Panc1 (cell line): ENCODE data around the gene NDST1. TPM values are rescaled to one million over a fixed set of nuclear protein-coding genes. Genes with fewer than 3 reads are reported as not detected.
A peak's percentile ranks its signal among the peaks of the same experiment; 100 is the strongest.

ENCODE experiments used
- ATAC-seq: fragments of 200-7000 bp; cut with Tn5 transposase; 2 replicates; pipeline ENCODE4 v1.9.1; 2020; ENCODE audit warnings: mild to moderate bottlenecking, moderate library complexity
- BruUV-seq: library from RNA; stranded (reverse); fragments of 400-500 nt; replicated peaks from 2 replicates; lab custom pipeline; 2021; lab: Mats Ljungman, UMichigan
- CTCF ChIA-PET: fragments of 300-600 bp; sonication (Branson Sonifier 250); formaldehyde crosslinking; loops from one replicate; lab custom pipeline; 2022; ENCODE audit warnings: antibody characterized with exemption; lab: Charles Lee
- POLR2A ChIA-PET: fragments of 300-600 bp; sonication (Branson Sonifier 250); formaldehyde crosslinking; loops from one replicate; lab custom pipeline; 2022; ENCODE audit warnings: antibody characterized with exemption; lab: Charles Lee
- DNase-seq: peaks from one replicate; pipeline ENCODE4 v3.0.0-alpha.2; 2010; ENCODE audit warnings: low read depth, low spot score
- H3K27ac ChIP-seq: 2 replicates; pipeline ENCODE4 v1.5.1; 2011; ENCODE audit warnings: mild to moderate bottlenecking, low read length, inconsistent platforms
- H3K27me3 ChIP-seq: fragments of 200-500 bp; sonication (Bioruptor generic); 2 replicates; pipeline ENCODE4 v1.6.0; 2014; ENCODE audit warnings: low read length, inconsistent platforms; ENCODE audit not compliant: control insufficient read depth, insufficient read depth
- H3K36me3 ChIP-seq: fragments of 200-500 bp; sonication (Bioruptor generic); 2 replicates; pipeline ENCODE4 v1.5.1; 2014; ENCODE audit warnings: inconsistent platforms, mild to moderate bottlenecking, low read length, moderate library complexity; ENCODE audit not compliant: control insufficient read depth, insufficient read depth
- H3K4me1 ChIP-seq: 2 replicates; pipeline ENCODE4 v1.5.1; 2011; ENCODE audit warnings: inconsistent platforms, mild to moderate bottlenecking, low read length, moderate library complexity; ENCODE audit not compliant: control insufficient read depth, insufficient read depth
- H3K4me3 ChIP-seq, 2 experiments: 2 replicates each; pipeline ENCODE4 v1.5.1; 2011 to 2012; ENCODE audit warnings: low read depth in 2 of 2, low read length in 2 of 2, mild to moderate bottlenecking in 2 of 2, inconsistent platforms in 1 of 2, moderate library complexity in 1 of 2
- H3K9me3 ChIP-seq: fragments of 200-500 bp; sonication (Bioruptor generic); 2 replicates; pipeline ENCODE4 v1.5.1; 2014; ENCODE audit warnings: low read depth, mild to moderate bottlenecking, inconsistent platforms, low read length, moderate library complexity; ENCODE audit not compliant: control insufficient read depth, insufficient read depth
- CTCF ChIP-seq: fragments of 450-650 bp; IDR thresholded peaks from 2 replicates; pipeline ENCODE4 v1.5.1; 2017; ENCODE audit warnings: mild to moderate bottlenecking
- POLR2AphosphoS5 ChIP-seq: IDR thresholded peaks from 2 replicates; pipeline ENCODE4 v1.6.1; 2012; ENCODE audit warnings: mild to moderate bottlenecking, low read depth, low read length, moderate library complexity
- SIN3A ChIP-seq: IDR thresholded peaks from 2 replicates; pipeline ENCODE4 v1.6.1; 2012; ENCODE audit warnings: low read depth, mild to moderate bottlenecking, low read length, moderate library complexity, borderline replicate concordance; ENCODE audit not compliant: insufficient read depth
- TCF7L2 ChIP-seq: IDR thresholded peaks from 2 replicates; pipeline ENCODE4 v1.6.1; 2011; ENCODE audit warnings: mild to moderate bottlenecking, low read depth, low read length, inconsistent platforms
- in situ Hi-C: cut with HindIII; loops from 2 replicates; pipeline ENCODE4 v1.10.0; 2016; ENCODE audit warnings: low sequenced_read_pairs, low pct_unique_long_range_greater_than_20kb
- intact Hi-C: fragments of 100-400 bp; cut with micrococcal nuclease; formaldehyde crosslinking; loops from one replicate; pipeline ENCODE4 v1.10.0; 2022; ENCODE audit not compliant: unreplicated experiment
- total RNA-seq: library from RNA; stranded (reverse); gene quantifications from one replicate; pipeline ENCODE4 v1.2.1, GENCODE V29; 2021; ENCODE audit not compliant: unreplicated experiment
- TF ChIP-seq, protein P1 (sequence below), 2 experiments: IDR thresholded peaks; 2 replicates each; pipeline ENCODE4 v1.6.1; 2011 to 2012; ENCODE audit warnings: low read depth in 2 of 2, control low read depth in 1 of 2, low read length in 1 of 2, mild to moderate bottlenecking in 1 of 2, moderate library complexity in 1 of 2; ENCODE audit not compliant: insufficient read depth in 1 of 2

The NDST1 gene
- total RNA-seq, 1 experiment from 2014 or later = 142 TPM

DNA sequence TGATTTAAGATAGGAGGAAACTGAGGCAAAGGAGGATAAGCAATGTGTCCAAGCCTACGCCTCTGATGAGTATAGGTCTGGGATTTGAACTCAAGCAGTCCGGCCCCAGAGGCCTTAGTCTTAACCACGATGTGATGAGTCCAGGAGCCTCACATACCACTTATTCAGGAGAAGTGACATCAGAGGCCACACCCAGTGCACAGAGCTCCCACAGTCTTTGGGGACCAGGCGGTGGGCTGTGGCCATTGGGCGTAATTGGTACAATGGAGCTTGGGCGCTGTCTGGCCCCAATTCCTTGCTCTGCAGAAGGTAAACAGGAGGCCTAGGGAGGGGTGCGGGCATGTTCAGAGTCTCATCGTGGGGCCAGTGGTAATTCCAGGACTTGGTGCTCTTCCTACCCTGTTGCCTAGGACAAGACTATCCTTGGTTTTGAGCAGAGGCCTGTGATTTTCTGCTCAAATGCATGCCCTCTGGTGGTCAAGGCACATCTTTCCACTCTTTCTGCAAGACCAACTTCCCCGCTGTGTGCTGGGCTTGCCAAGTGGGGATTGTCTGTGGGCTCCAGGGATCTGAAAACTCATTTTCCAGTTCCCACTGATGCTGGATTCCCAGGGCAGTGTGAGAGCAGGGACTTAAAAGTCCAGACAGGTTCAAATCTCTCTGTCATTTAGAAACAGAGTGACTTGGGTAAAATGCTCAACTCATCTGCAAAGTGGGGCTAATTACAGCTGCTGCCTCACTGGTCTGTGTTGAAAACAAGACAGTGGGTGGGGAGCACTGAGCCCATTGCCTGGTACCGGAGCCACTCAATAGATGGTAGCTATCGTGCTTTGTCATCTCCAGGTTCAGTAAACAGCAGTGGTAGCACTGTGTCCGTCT is 15.8 kb downstream of the NDST1 start:
- POLR2A ChIA-PET = no interaction called here
- peak; percentile 80 for ATAC-seq
- no TSS peak for BruUV-seq
- Histone ChIP-seq H3K4me1 (peaks cover 52% of the 10 kb centered on the region), H3K9me3 (no peaks in the 10 kb centered on the region), H3K27me3 (no peaks in the 10 kb centered on the region), H3K4me3 (no peak overlapping the region), H3K27ac (peak overlapping the region; percentile 69), H3K36me3 (no peaks in the 10 kb centered on the region)
- TF ChIP-seq, protein P1, sequence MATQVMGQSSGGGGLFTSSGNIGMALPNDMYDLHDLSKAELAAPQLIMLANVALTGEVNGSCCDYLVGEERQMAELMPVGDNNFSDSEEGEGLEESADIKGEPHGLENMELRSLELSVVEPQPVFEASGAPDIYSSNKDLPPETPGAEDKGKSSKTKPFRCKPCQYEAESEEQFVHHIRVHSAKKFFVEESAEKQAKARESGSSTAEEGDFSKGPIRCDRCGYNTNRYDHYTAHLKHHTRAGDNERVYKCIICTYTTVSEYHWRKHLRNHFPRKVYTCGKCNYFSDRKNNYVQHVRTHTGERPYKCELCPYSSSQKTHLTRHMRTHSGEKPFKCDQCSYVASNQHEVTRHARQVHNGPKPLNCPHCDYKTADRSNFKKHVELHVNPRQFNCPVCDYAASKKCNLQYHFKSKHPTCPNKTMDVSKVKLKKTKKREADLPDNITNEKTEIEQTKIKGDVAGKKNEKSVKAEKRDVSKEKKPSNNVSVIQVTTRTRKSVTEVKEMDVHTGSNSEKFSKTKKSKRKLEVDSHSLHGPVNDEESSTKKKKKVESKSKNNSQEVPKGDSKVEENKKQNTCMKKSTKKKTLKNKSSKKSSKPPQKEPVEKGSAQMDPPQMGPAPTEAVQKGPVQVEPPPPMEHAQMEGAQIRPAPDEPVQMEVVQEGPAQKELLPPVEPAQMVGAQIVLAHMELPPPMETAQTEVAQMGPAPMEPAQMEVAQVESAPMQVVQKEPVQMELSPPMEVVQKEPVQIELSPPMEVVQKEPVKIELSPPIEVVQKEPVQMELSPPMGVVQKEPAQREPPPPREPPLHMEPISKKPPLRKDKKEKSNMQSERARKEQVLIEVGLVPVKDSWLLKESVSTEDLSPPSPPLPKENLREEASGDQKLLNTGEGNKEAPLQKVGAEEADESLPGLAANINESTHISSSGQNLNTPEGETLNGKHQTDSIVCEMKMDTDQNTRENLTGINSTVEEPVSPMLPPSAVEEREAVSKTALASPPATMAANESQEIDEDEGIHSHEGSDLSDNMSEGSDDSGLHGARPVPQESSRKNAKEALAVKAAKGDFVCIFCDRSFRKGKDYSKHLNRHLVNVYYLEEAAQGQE (IDR thresholded peaks at IDR 0.05; ENCODE audit: insufficient read depth in 1 of 2, low read depth in 2 of 2, low read length in 1 of 2) = no peak
- peak; percentile 83; the same call in 1 of the 2 replicates for TF ChIP-seq CTCF
- peak; percentile 41 for DNase-seq
- CTCF ChIA-PET = interaction anchor here (0.5 to 1.8 kb wide), 4 partner anchors 11 to 127 kb away, joined by 3 to 6 read pairs (median 3); no protein-coding TSS in a partner anchor
- in situ Hi-C loops = no loop called here
- intact Hi-C loops = loop anchor here (2.0 kb wide), 1 partner anchor 65 kb away; no protein-coding TSS in a partner anchor

DNA sequence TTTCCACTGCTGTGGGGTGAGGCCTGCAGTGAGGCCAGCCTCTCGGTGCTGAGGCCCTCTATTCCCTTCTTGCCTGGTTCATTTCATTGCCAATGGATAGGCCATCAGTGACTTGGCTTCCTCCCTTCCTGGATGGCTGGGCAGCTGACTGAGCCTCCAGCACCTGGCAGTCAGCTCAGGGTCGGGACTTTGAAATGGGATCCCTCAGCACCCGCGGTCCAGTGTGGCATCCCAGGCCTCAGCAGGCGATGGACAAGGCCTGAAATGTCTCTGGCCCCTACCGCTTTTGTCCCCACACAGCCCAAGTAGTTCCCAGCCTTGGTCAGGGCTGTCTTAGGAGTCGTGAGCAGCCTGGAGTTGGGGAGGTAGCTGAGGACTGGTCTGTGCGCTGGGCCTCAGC is 17.2 kb downstream of the NDST1 start:
- Histone ChIP-seq H3K9me3 (no peaks in the 10 kb centered on the region), H3K36me3 (no peaks in the 10 kb centered on the region), H3K4me3 (no peak overlapping the region), H3K27ac (peak overlapping the region; percentile 54), H3K4me1 (peaks cover 48% of the 10 kb centered on the region), H3K27me3 (no peaks in the 10 kb centered on the region)
- no peak for TF ChIP-seq CTCF
- no peak for TF ChIP-seq TCF7L2
- no peak for TF ChIP-seq SIN3A
- TF ChIP-seq POLR2AphosphoS5 = no peak
- TF ChIP-seq, protein P1 (IDR thresholded peaks at IDR 0.05; ENCODE audit: insufficient read depth in 1 of 2, low read depth in 2 of 2, low read length in 1 of 2) = no peak
- intact Hi-C loops (no loop called here), in situ Hi-C loops (no loop called here)
- CTCF ChIA-PET = interaction anchor here (1.0 kb wide), 1 partner anchor 21 kb away, joined by 3 read pairs; no protein-coding TSS in a partner anchor
- POLR2A ChIA-PET = interaction anchor here (0.6 kb wide), 1 partner anchor 11 kb away, joined by 7 read pairs; no protein-coding TSS in a partner anchor
- BruUV-seq = no TSS peak
- DNase-seq (no peak), ATAC-seq (no peak)
